GM18858 (cell line): ENCODE data around the gene CCDC70.
"Not testable (repeated sequence)": the region's sequence is repeated elsewhere in the genome, so short reads cannot be mapped to it uniquely, and the experiment has no call there.

Experiments
- ATAC-seq: cut with Tn5 transposase; IDR thresholded peaks from one replicate; pipeline ENCODE4 v1.9.1; 2021; ENCODE audit not compliant: unreplicated experiment

Gene CCDC70

DNA sequence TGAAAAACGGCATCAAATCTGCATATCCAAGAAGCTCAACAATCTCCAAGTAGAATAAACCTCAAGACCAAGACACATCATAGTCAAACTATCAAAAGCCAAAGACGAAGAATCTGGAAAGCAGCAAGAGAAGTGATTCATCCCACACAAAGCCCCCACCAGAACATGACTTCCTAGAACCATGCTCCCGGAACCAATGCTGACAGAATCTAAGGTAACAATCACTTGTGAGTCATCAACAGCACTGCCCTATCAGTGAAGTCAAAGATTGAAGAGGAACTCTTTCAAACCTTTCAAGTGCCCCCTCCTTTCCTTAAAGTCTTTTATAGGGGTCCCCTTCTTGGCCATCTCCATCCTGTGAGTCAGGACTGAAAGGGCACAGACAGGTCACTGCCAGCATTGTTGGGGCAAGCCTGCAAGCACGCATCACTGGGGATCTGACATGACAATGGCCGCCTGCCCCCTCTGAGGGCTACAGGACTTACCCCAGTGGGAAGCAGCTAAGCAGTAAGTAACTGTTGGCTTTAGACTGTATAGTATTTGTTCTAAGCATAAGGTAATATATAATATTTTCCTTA lies at the start of gene CCDC70:
Gene CCDC70, plus strand, starts transcription at position 247 of the 578 bp plus-strand sequence. CDS start 3,443 bp downstream, outside the sequence.
- ATAC-seq: no peak

DNA sequence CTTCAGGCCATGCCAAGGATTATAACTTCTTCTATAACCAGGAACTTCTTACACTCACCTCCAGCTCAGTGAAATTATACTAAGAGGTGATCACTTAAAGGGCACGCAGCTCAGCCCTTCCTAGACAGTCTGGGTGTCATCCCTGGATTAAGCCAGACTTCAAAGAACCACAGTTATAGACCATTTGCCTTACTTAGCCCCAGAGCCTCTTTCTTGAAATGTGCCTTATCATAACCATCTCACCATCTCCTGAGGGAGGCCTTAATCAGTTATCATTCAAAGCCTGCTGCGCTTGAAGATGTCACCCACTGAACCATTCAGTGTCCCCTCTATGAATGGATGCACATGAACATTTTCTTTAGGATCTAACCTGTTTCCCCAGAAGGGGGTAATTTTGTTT lies 47.7 kb upstream of the CCDC70 start:
- ATAC-seq: no peak

DNA sequence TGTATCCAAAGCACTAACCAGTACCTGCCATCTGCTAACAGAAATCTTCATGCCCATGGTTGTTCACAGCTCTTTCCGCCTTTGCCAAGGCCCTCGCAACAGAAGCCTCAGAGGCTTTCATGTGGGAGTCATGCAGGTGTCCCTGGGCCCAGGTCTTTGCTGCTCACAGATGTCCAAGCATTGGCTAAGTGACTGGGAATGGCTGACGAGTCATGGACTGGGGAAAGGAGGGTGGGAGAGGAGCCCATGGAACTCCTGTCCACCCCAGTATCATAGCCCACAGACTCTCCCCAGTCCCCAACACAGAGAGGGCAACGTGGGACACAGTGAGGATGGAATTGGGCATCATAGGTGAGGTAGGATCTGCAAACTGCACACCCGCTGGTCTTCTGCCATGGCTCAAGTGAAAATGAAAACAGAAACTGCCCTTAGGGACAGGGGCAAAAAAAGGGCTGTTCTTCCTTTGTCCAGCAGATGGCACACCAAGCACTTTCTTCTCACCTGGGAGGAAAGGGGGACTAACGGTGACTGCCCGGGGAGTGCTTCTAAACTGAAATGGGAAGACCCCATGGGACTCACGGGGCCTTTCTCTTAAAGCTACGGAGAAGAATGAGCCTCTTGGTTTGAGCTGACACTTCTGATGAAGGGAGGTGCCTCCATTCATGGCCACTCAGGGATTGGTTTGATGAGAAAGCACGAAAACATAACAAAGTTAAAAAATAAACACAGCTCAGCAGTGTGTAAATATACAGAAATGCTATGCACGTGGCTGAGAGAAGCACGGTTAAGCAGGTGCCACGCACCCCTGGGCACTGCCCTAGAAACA lies 46.7 kb upstream of the CCDC70 start:
- ATAC-seq: peak; percentile 49

GRCh38 chr13:51815848-51816247 lies 45.9 kb upstream of the CCDC70 start:
- no peak for ATAC-seq

- no peak for ATAC-seq
Measured at GRCh38 chr13:51816604-51817249, 45.0 kb upstream of the CCDC70 start.

GRCh38 chr13:51817717-51818116 lies 44.1 kb upstream of the CCDC70 start:
- no peak for ATAC-seq

- ATAC-seq: no peak
Measured at GRCh38 chr13:51818276-51818675, 43.5 kb upstream of the CCDC70 start.

GRCh38 chr13:51818781-51819511 lies 42.8 kb upstream of the CCDC70 start:
- ATAC-seq: peak; percentile 36

GRCh38 chr13:51819544-51819943 lies 42.2 kb upstream of the CCDC70 start:
- no peak for ATAC-seq

DNA sequence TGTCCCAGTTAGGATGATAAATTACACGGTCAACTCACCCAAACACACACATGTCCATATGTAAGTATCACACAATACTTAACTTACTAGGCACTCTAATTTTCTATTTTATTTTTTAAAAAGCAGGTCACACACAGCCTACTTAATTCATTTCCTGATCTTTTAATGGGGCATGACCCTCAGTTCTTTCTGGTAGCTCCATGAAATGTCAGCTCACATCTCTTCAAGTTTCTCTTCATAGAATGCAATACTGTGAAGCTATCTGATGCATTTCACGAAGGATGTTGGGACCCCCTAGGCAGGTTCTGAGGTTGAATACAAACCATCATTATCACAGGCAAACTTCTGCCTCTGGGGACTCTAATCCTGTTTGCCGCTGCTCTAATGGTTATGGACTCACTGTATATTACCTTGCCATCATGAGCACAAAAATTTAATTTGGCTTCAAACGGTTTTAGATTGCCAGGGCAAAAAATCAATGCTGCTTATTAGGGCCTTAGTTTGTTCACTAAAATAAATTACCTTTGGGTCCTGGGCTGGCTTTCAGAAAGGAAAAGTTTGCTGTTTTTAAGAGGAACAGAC lies 41.7 kb upstream of the CCDC70 start:
- ATAC-seq: no peak

DNA sequence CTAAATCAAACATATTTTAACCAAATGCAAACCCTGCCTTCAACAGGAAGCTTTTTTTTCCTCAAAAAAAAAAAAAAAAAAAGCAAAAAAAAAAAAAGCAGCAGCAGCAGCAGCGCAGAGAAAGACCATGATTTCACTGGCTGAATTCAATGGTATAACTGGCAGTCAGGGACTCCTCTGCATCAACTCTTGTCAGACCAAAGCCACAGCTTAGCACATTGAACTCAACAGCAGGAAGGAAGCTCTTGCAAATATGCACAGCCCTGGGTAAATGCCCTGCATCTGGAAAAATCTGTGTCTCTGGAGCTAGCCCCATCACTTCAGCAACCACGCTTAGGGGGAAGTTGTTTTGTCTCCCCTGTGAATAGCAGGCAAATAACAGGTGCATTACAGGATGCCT lies 40.2 kb upstream of the CCDC70 start:
- ATAC-seq: no peak

GRCh38 chr13:51822106-51822815 lies 39.5 kb upstream of the CCDC70 start:
- no peak for ATAC-seq

GRCh38 chr13:51823359-51823758 lies 38.4 kb upstream of the CCDC70 start:
- ATAC-seq: no peak

- no peak for ATAC-seq
Measured at GRCh38 chr13:51823863-51824262, 37.9 kb upstream of the CCDC70 start.

DNA sequence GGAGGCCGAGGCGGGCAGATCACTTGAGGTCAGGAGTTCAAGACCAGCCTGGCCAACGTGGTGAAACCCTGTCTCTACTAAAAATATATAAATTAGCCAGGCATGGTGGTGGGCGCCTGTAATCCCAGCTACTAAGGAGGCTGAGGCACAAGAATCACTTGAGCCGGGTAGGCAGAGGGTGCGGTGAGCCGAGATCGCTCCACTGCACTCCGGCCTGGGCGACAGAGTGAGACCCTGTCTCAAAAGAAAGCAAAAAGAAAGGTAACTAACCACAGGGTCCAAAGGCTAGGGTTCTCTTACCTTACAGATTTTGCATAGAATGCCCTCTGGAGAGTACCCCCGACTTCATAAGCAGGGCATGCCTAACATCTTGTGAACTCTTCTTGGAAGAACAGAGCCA lies 37.1 kb upstream of the CCDC70 start:
- not testable (repeated sequence) for ATAC-seq

- no peak for ATAC-seq
Measured at GRCh38 chr13:51825165-51825592, 36.6 kb upstream of the CCDC70 start.

GRCh38 chr13:51825681-51826254 lies 36.0 kb upstream of the CCDC70 start:
- no peak for ATAC-seq

DNA sequence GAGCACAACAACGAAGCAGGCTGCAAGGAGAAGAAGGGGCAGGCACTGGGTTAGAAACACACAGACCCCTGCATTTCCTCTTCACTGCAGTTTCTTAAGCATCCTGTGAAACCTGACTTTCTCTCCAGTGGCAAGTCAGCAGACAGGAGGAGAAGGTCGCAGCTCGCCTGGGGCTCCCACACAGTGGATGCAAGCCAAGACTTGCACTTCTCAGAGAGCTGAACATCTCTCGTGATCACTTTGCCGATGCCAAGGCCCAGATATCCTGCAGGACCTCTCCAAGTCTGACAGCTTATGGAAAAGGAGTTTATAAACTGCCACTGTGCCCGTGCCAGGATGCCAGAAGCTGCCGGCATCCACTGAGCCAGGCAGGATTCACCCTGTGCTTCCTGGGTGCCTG lies 35.2 kb upstream of the CCDC70 start:
- no peak for ATAC-seq

DNA sequence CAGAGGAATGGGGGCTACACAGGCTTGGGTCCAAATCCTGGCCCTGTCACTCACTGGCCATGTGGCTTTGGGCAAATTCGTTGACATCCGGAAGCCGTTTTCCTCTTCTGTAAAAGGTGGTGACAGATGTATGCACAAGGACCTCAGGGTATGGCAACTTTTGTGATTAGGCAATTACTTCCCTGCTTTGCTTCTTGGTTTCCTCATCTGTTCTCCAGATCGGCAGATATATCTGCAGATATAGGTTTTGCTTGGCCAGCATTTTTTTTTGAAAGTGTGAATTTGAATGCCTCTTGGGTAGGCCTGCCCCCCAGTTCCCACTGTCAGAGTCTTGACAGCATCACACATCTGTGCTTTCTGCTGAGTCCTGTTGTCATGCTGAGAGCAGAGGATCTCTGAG lies 34.5 kb upstream of the CCDC70 start:
- ATAC-seq: no peak
